ENCODE measurements around the gene FOSL1.

GRCh38 chr11:65917434-65918210 is 17.4 kb upstream of the FOSL1 start:
- TF ChIP-seq POLR2A (IDR thresholded peaks at IDR 0.05; ENCODE audit: low read depth, low read length) (no peak), POLR2AphosphoS5 (IDR thresholded peaks at IDR 0.05; ENCODE audit: low read depth, low read length) (no peak), SPI1 (IDR thresholded peaks at IDR 0.05; ENCODE audit: low read depth, low read length) (no peak), TAF1 (IDR thresholded peaks at IDR 0.05; ENCODE audit: low read depth, low read length) (no peak), POU2F2 (IDR thresholded peaks at IDR 0.05; ENCODE audit: low read depth, low read length) (no peak)
